ENCODE results near the gene ARHGAP32. TPM values are rescaled to one million over a fixed set of nuclear protein-coding genes. Genes with fewer than 3 reads are reported as not detected.

ARHGAP32 gene
- total and polyA plus RNA-seq, 2 experiments from 2014 or later, result 1.2 to 5.5 TPM

DNA sequence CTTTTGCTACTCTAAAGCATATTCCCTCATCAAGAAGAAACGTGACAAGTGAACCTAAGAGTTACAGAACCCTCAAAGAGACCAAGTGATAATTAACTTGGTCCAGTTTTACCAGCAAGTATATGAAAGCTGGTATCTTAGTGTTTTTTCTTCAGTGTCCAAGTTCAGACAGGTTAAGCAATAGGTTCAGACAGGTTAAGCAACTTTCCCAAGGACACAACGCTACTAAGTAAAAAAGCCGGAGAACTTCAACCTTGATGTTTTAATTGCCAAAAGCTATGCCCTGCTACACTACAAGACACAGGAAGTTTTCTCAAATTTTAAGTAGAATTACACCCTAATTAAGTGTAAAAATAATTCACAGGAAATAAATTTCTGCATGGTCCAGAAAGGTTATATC lies 30.0 kb upstream of the ARHGAP32 start:
- Histone ChIP-seq H3K4me2 (ENCODE audit: unreplicated experiment) (no peak overlapping the region), H3K27ac (no peak overlapping the region), H3K4me1 (ENCODE audit: insufficient read depth) (peaks cover 27% of the 10 kb centered on the region), H3K27me3 (replicated peaks; ENCODE audit: insufficient read depth) (no peaks in the 10 kb centered on the region), H3K9me3 (ENCODE audit: low read depth) (no peaks in the 10 kb centered on the region), H3F3A (ENCODE audit: insufficient read depth) (peaks cover 33% of the 10 kb centered on the region), H3K9ac (no peak overlapping the region), H3K4me3 (no peak overlapping the region), H3K79me2 (ENCODE audit: insufficient read depth) (peaks cover 73% of the 10 kb centered on the region), H3K36me3 (ENCODE audit: low read depth) (no peaks in the 10 kb centered on the region; the same call in 1 of the 2 replicates), H3K9me2 (ENCODE audit: insufficient read depth) (no peaks in the 10 kb centered on the region), H4K20me1 (ENCODE audit: insufficient read depth) (no peaks in the 10 kb centered on the region), H2AFZ (no peak overlapping the region)
- TF ChIP-seq EZH2phosphoT487 (IDR thresholded peaks at IDR 0.05; ENCODE audit: insufficient read depth, low read depth) (no peak), EZH2 (IDR thresholded peaks at IDR 0.05; ENCODE audit: insufficient read depth, poor library complexity, severe bottlenecking) (no peak)
- in situ Hi-C loops (cut with MboI), result no loop called here
- 74 to 75% methylated on average over 3 of the region's 3 CpGs for WGBS, 2 experiments (ENCODE audit: low coverage in 1 of 2, low lambda C conversion rate in 2 of 2, missing lambda C conversion rate in 2 of 2)
- no peak for DNase-seq

- Histone ChIP-seq H3K9ac (no peak overlapping the region), H3K4me3 (no peak overlapping the region), H3K9me2 (ENCODE audit: insufficient read depth) (no peaks in the 10 kb centered on the region), H3K27ac (no peak overlapping the region), H4K20me1 (ENCODE audit: insufficient read depth) (peaks cover 4% of the 10 kb centered on the region; the same call in 1 of the 2 replicates), H3K4me2 (ENCODE audit: unreplicated experiment) (no peak overlapping the region), H3F3A (ENCODE audit: insufficient read depth) (no peaks in the 10 kb centered on the region), H2AFZ (no peak overlapping the region), H3K4me1 (ENCODE audit: insufficient read depth) (no peaks in the 10 kb centered on the region), H3K79me2 (ENCODE audit: insufficient read depth) (peaks cover 81% of the 10 kb centered on the region), H3K36me3 (ENCODE audit: low read depth) (no peaks in the 10 kb centered on the region), H3K9me3 (ENCODE audit: low read depth) (no peaks in the 10 kb centered on the region), H3K27me3 (replicated peaks; ENCODE audit: insufficient read depth) (no peaks in the 10 kb centered on the region)
- TF ChIP-seq EZH2 (IDR thresholded peaks at IDR 0.05; ENCODE audit: insufficient read depth, poor library complexity, severe bottlenecking), result no peak
- no peak for TF ChIP-seq EZH2phosphoT487 (IDR thresholded peaks at IDR 0.05; ENCODE audit: insufficient read depth, low read depth)
- WGBS, 2 experiments (ENCODE audit: low coverage in 1 of 2, low lambda C conversion rate in 2 of 2, missing lambda C conversion rate in 2 of 2), result 73 to 78% methylated on average over 8 of the region's 8 CpGs
- DNase-seq, result no peak
- in situ Hi-C loops (cut with MboI), result no loop called here
Measured at GRCh38 chr11:129215506-129216245, 23.6 kb upstream of the ARHGAP32 start.

DNA sequence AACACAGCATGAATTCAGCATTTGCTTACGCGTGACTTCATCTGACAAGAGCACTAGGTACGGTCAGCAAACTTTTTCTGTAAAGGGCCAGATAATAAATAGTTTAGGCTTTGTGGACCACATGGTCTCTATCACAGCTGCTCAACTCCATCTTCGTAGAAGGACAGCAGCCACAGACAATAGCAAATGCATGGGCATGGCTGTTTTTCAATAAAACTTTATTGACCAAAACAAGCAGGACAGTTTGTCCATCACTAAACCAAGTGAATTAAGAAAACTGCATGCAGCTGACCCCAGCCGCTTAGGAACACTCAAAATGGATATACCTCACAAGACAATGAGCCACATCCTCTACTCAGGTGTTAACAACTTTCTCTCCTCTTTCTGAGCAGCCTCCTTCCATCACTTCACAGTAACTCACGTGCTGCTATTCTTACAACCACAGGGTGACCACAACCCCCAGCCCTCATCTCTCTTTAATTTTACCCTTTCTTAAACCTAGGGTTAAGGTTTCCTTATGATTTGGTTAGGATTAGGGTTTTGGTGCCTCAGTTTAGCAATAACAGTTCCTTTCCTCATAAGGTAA lies 22.7 kb upstream of the ARHGAP32 start:
- peaks cover 72% of the 10 kb centered on the region for H3K79me2 ChIP-seq (ENCODE audit: insufficient read depth)
- in situ Hi-C loops (cut with MboI), result no loop called here
- H2AFZ ChIP-seq, result no peak overlapping the region
- TF ChIP-seq EZH2 (IDR thresholded peaks at IDR 0.05; ENCODE audit: insufficient read depth, poor library complexity, severe bottlenecking) (no peak), EZH2phosphoT487 (IDR thresholded peaks at IDR 0.05; ENCODE audit: insufficient read depth, low read depth) (no peak)
- H3K4me2 ChIP-seq (ENCODE audit: unreplicated experiment), result no peak overlapping the region
- H4K20me1 ChIP-seq (ENCODE audit: insufficient read depth), result peaks cover 4% of the 10 kb centered on the region; the same call in 1 of the 2 replicates
- H3K27ac ChIP-seq, result no peak overlapping the region
- peaks cover 4% of the 10 kb centered on the region; the same call in 1 of the 2 replicates for H3F3A ChIP-seq (ENCODE audit: insufficient read depth)
- no peaks in the 10 kb centered on the region for H3K36me3 ChIP-seq (ENCODE audit: low read depth)
- no peaks in the 10 kb centered on the region for H3K27me3 ChIP-seq (replicated peaks; ENCODE audit: insufficient read depth)
- 96% methylated on average over 6 of the region's 6 CpGs for WGBS, 2 experiments (ENCODE audit: low coverage in 1 of 2, low lambda C conversion rate in 2 of 2, missing lambda C conversion rate in 2 of 2)
- no peaks in the 10 kb centered on the region for H3K9me3 ChIP-seq (ENCODE audit: low read depth)
- no peak overlapping the region for H3K9ac ChIP-seq
- no peaks in the 10 kb centered on the region for H3K9me2 ChIP-seq (ENCODE audit: insufficient read depth)
- H3K4me1 ChIP-seq (ENCODE audit: insufficient read depth), result peaks cover 4% of the 10 kb centered on the region
- no peak overlapping the region for H3K4me3 ChIP-seq
- no peak for DNase-seq

DNA sequence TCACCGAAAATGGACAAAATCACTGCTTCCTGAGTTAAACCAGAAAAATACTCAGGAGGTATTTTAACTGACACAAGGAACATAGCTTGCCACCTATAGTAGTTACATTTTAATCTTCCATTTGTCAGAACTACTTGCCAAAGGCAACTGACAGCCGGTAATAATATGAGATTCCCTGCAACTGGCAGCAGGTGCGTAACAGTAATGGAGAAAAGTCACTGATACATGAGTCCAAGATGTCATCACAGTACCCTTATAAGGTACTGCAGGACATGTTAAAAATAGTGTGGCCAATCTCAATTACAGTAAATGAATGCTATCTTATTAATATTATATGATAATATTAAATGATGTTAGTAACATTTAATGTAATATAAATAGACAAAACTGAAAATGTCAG lies 21.1 kb upstream of the ARHGAP32 start:
- Histone ChIP-seq H3F3A (ENCODE audit: insufficient read depth) (peaks cover 5% of the 10 kb centered on the region; the same call in 1 of the 2 replicates), H4K20me1 (ENCODE audit: insufficient read depth) (peaks cover 4% of the 10 kb centered on the region; the same call in 1 of the 2 replicates), H3K9me3 (ENCODE audit: low read depth) (no peaks in the 10 kb centered on the region), H2AFZ (no peak overlapping the region), H3K36me3 (ENCODE audit: low read depth) (no peaks in the 10 kb centered on the region), H3K4me2 (ENCODE audit: unreplicated experiment) (no peak overlapping the region), H3K27me3 (replicated peaks; ENCODE audit: insufficient read depth) (no peaks in the 10 kb centered on the region), H3K27ac (no peak overlapping the region), H3K4me3 (no peak overlapping the region), H3K9me2 (ENCODE audit: insufficient read depth) (no peaks in the 10 kb centered on the region), H3K9ac (no peak overlapping the region), H3K4me1 (ENCODE audit: insufficient read depth) (peaks cover 15% of the 10 kb centered on the region), H3K79me2 (ENCODE audit: insufficient read depth) (peaks cover 65% of the 10 kb centered on the region)
- in situ Hi-C loops (cut with MboI), result no loop called here
- TF ChIP-seq EZH2 (IDR thresholded peaks at IDR 0.05; ENCODE audit: insufficient read depth, poor library complexity, severe bottlenecking), result no peak
- no peak for TF ChIP-seq EZH2phosphoT487 (IDR thresholded peaks at IDR 0.05; ENCODE audit: insufficient read depth, low read depth)
- WGBS, 2 experiments (ENCODE audit: low coverage in 1 of 2, low lambda C conversion rate in 2 of 2, missing lambda C conversion rate in 2 of 2), result 93 to 97% methylated on average over 3 of the region's 3 CpGs
- no peak for DNase-seq
